HepG2 (cell line): ENCODE measurements around the gene FEM1C. TPM values are rescaled to one million over a fixed set of nuclear protein-coding genes. Genes with fewer than 3 reads are reported as not detected.

Experiments used
- ATAC-seq: fragments of 200-7000 bp; cut with Tn5 transposase; 3 replicates; pipeline ENCODE4 v1.9.1; 2020; ENCODE audit warnings: mild to moderate bottlenecking, moderate library complexity
- BruUV-seq: library from RNA; stranded (reverse); fragments of 400-500 nt; replicated peaks from 2 replicates; lab custom pipeline; 2021; lab: Mats Ljungman, UMichigan
- CTCF ChIA-PET: fragments of 300-600 bp; formaldehyde crosslinking; extraction: SDS; loops from one replicate; lab custom pipeline; 2021; ENCODE audit warnings: low total read pairs, inconsistent platforms, low intra/inter-chr PET ratio; lab: Yijun Ruan, JAX
- POLR2A ChIA-PET: fragments of 350-600 bp; sonication (Branson Sonifier 250); formaldehyde crosslinking; loops from one replicate; lab custom pipeline; 2020; ENCODE audit warnings: antibody characterized with exemption, inconsistent platforms; lab: Yijun Ruan, JAX
- DNase-seq: peaks from one replicate; pipeline ENCODE4 v3.0.0-alpha.2; 2015; ENCODE audit warnings: low spot score
- FAIRE-seq: peaks from 3 replicates; lab custom pipeline; 2011; peaks lifted over from hg19 to GRCh38; lab: Jason Lieb, UNC
- H2AFZ ChIP-seq: one replicate; pipeline ENCODE4 v1.6.1; 2011; ENCODE audit warnings: low read length, inconsistent platforms
- H3K27ac ChIP-seq: fragments of 300-600 bp; 3 replicates; pipeline ENCODE4 v1.8.0; 2011; ENCODE audit warnings: mixed run types, mild to moderate bottlenecking, mixed read lengths, low read length, inconsistent platforms; ENCODE audit not compliant: insufficient read depth; ENCODE audit errors: extremely low read length
- H3K27me3 ChIP-seq, 2 experiments: fragments of 200-600 bp in 1 of 2; 2 replicates in 1 of 2; 3 replicates in 1 of 2; pipeline versions ENCODE4 v1.6.0 to v1.8.0; 2011; ENCODE audit warnings: low read length in 2 of 2, mild to moderate bottlenecking in 2 of 2, moderate library complexity in 2 of 2, inconsistent platforms in 1 of 2; ENCODE audit not compliant: insufficient read depth in 2 of 2, control insufficient read depth in 1 of 2
- H3K36me3 ChIP-seq, 2 experiments: fragments of 200-600 bp in 1 of 2; replicated peaks in 1 of 2; 2 replicates in 1 of 2; 3 replicates in 1 of 2; pipeline versions ENCODE4 v1.5.1 to v1.8.0; 2011; ENCODE audit warnings: low read length in 2 of 2, inconsistent platforms in 1 of 2; ENCODE audit not compliant: insufficient read depth in 2 of 2, control insufficient read depth in 1 of 2
- H3K4me1 ChIP-seq: 2 replicates; pipeline ENCODE4 v1.5.1; 2012; ENCODE audit warnings: low read length, inconsistent platforms; ENCODE audit not compliant: insufficient read depth
- H3K4me2 ChIP-seq: 2 replicates; pipeline ENCODE4 v1.6.0; 2011; ENCODE audit warnings: low read depth, low read length, inconsistent platforms
- H3K4me3 ChIP-seq, 3 experiments: fragments of 200-600 bp in 1 of 3; sonication (generic), shearing (Covaris generic) in 1 of 3; replicated peaks in 1 of 3; 2 replicates each; pipeline ENCODE4 v1.5.1; 2011 to 2016; ENCODE audit warnings: low read length in 3 of 3, inconsistent platforms in 2 of 3, low read depth in 2 of 3, mild to moderate bottlenecking in 2 of 3, control low read depth in 1 of 3, mixed read lengths in 1 of 3; ENCODE audit not compliant: insufficient read depth in 1 of 3
- H3K79me2 ChIP-seq: one replicate; pipeline ENCODE4 v1.6.1; 2011; ENCODE audit warnings: low read length, inconsistent platforms; ENCODE audit not compliant: insufficient read depth
- H3K9ac ChIP-seq: 2 replicates; pipeline ENCODE4 v1.6.0; 2011; ENCODE audit warnings: mild to moderate bottlenecking, low read depth, low read length, inconsistent platforms; ENCODE audit not compliant: insufficient read depth
- H3K9me3 ChIP-seq: 2 replicates; pipeline ENCODE4 v1.5.1; 2012; ENCODE audit warnings: mild to moderate bottlenecking, low read length
- H4K20me1 ChIP-seq: 2 replicates; pipeline ENCODE4 v1.6.0; 2011; ENCODE audit warnings: inconsistent platforms, mild to moderate bottlenecking, low read length, moderate library complexity; ENCODE audit not compliant: insufficient read depth
- BRCA1 ChIP-seq: sonication (generic); formaldehyde crosslinking; IDR thresholded peaks from 2 replicates; pipeline ENCODE4 v1.4.0; 2020; ENCODE audit warnings: missing genetic modification reagents
- CHD2 ChIP-seq: IDR thresholded peaks from 2 replicates; pipeline ENCODE4 v1.6.1; 2011; ENCODE audit warnings: low read depth, low read length, improper control_type of control experiment
- HDAC2 ChIP-seq: sonication (generic); formaldehyde crosslinking; IDR thresholded peaks from 2 replicates; pipeline ENCODE4 v1.4.0; 2020; ENCODE audit warnings: missing genetic modification reagents
- IRF2 ChIP-seq: IDR thresholded peaks from 2 replicates; pipeline ENCODE4 v1.6.1; 2018; ENCODE audit warnings: missing genetic modification reagents, missing compliant biosample characterization
- PHF20 ChIP-seq: sonication (generic); formaldehyde crosslinking; IDR thresholded peaks from 2 replicates; pipeline ENCODE4 v1.5.0; 2020; ENCODE audit warnings: mild to moderate bottlenecking, missing genetic modification reagents
- PHF8 ChIP-seq: sonication (generic); formaldehyde crosslinking; IDR thresholded peaks from 2 replicates; pipeline ENCODE4 v1.5.0; 2020; ENCODE audit warnings: missing genetic modification reagents
- POGK ChIP-seq: sonication (generic); formaldehyde crosslinking; conservative IDR thresholded peaks from 2 replicates; pipeline ENCODE4 v1.8.0; 2022; ENCODE audit warnings: mild to moderate bottlenecking, moderate library complexity, missing genetic modification reagents
- SP5 ChIP-seq: IDR thresholded peaks from 2 replicates; pipeline ENCODE4 v1.6.1; 2016; ENCODE audit warnings: low read depth, borderline replicate concordance
- TBX2 ChIP-seq: sonication (generic); formaldehyde crosslinking; IDR thresholded peaks from 2 replicates; pipeline ENCODE4 v1.5.0; 2020; ENCODE audit warnings: missing genetic modification reagents, mild to moderate bottlenecking, borderline replicate concordance
- ZFAT ChIP-seq: sonication (generic); formaldehyde crosslinking; conservative IDR thresholded peaks from 2 replicates; pipeline ENCODE4 v1.8.1; 2023; ENCODE audit warnings: missing genetic modification reagents, inconsistent platforms
- ZFP82 ChIP-seq: sonication (generic); formaldehyde crosslinking; IDR thresholded peaks from 2 replicates; pipeline ENCODE4 v1.5.1; 2020; ENCODE audit warnings: mild to moderate bottlenecking, missing genetic modification reagents, borderline replicate concordance
- ZNF580 ChIP-seq: IDR thresholded peaks from 2 replicates; pipeline ENCODE4 v1.6.1; 2016; ENCODE audit warnings: low read depth, borderline replicate concordance
- ZNF761 ChIP-seq: sonication (generic); formaldehyde crosslinking; conservative IDR thresholded peaks from 2 replicates; pipeline ENCODE4 v1.4.0; 2020; ENCODE audit warnings: mild to moderate bottlenecking, missing genetic modification reagents
- ZNF781 ChIP-seq: sonication (generic); formaldehyde crosslinking; IDR thresholded peaks from 2 replicates; pipeline ENCODE4 v1.5.1; 2020; ENCODE audit warnings: borderline replicate concordance, mild to moderate bottlenecking, missing genetic modification reagents; ENCODE audit errors: not compliant biosample characterization
- WGBS: methylation state at CpG from one replicate; pipeline ENCODE4 v1.1.6; 2017; ENCODE audit warnings: low lambda C conversion rate; 5-methylcytosine and 5-hydroxymethylcytosine counted together
- in situ Hi-C: cut with HindIII; loops from 2 replicates; pipeline ENCODE4 v1.10.0; 2017; ENCODE audit warnings: low pct_unique_long_range_greater_than_20kb; ENCODE audit not compliant: extremely low pct_ligation_motif_present
- intact Hi-C: fragments of 100-400 bp; cut with micrococcal nuclease; formaldehyde crosslinking; loops from one replicate; pipeline ENCODE4 v1.10.0; 2022; ENCODE audit not compliant: unreplicated experiment
- polyA plus RNA-seq, 8 experiments: library from polyadenylated mRNA; depleted of rRNA in 3 of 8; stranded (reverse) in 7 of 8; unstranded in 1 of 8; fragments of >200 nt; fragmentation: Illumina TruSeq in 4 of 8; extraction: Trizol in 4 of 8; gene quantifications; 2 replicates each; pipeline versions ENCODE4 v1.2.1 to v1.2.3, GENCODE V29; 2011 to 2016; ENCODE audit warnings: low read depth in 4 of 8, missing spikeins in 1 of 8, mixed read lengths in 1 of 8; ENCODE audit not compliant: insufficient read depth in 1 of 8
- total RNA-seq, 5 experiments: library from RNA; depleted of rRNA; stranded (reverse); fragments of >200 nt; fragmentation: Illumina TruSeq; extraction: Trizol; gene quantifications; 2 replicates each; pipeline ENCODE4 v1.2.3, GENCODE V29; 2016; ENCODE audit warnings: low read depth in 1 of 5

The FEM1C gene
- total and polyA plus RNA-seq, 2 of the 13 experiments (the other 11 are each of a cell fraction or from before 2014, with no cell fraction given), result 5.5 to 8.3 TPM

DNA sequence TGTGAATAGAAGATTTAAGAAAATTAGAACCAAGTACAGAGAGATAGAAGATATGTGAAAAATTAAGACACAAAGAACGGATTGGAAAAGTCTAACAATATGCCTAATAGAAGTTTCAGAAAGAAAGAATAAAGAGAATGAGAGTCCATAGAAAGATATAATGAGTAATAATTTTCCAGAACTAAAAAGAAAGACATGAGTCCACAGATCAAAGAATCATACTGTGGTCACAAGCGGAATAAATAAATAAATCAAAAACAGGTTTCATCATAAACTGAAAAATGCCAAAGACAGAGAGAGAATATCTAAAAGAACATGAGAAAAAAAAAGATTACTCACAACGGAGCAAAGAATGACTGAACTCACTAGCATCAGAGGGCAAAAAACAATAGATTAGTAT lies 32.9 kb downstream of the FEM1C start:
- no peaks in the 10 kb centered on the region for H3K27me3 ChIP-seq
- no peak overlapping the region for H2AFZ ChIP-seq
- in situ Hi-C loops, result no loop called here
- TF ChIP-seq ZFAT (CRISPR knock-in tag), result no peak
- no peak for TF ChIP-seq ZNF781 (CRISPR knock-in tag)
- no peak for TF ChIP-seq PHF8 (CRISPR knock-in tag)
- no peak for TF ChIP-seq IRF2 (CRISPR knock-in tag)
- no peak for TF ChIP-seq PHF20 (CRISPR knock-in tag)
- TF ChIP-seq HDAC2, result no peak
- TF ChIP-seq CHD2, result no peak
- no peak for TF ChIP-seq BRCA1 (CRISPR knock-in tag)
- TF ChIP-seq ZFP82 (CRISPR knock-in tag), result no peak
- no peak for ATAC-seq
- 31% methylated on average over 3 of the region's 3 CpGs for WGBS
- no peak overlapping the region for H3K27ac ChIP-seq
- no peaks in the 10 kb centered on the region for H4K20me1 ChIP-seq
- no peaks in the 10 kb centered on the region for H3K4me1 ChIP-seq
- FAIRE-seq, result no peak
- H3K4me2 ChIP-seq, result no peak overlapping the region
- H3K36me3 ChIP-seq, result no peaks in the 10 kb centered on the region
- no peaks in the 10 kb centered on the region for H3K9me3 ChIP-seq
- ChIA-PET POLR2A (no interaction called here), CTCF (no interaction called here)
- DNase-seq, result no peak
- intact Hi-C loops, result no loop called here
- BruUV-seq, result no TSS peak
- H3K79me2 ChIP-seq, result no peaks in the 10 kb centered on the region
- no peak overlapping the region for H3K9ac ChIP-seq
- H3K4me3 ChIP-seq, result no peak overlapping the region

DNA sequence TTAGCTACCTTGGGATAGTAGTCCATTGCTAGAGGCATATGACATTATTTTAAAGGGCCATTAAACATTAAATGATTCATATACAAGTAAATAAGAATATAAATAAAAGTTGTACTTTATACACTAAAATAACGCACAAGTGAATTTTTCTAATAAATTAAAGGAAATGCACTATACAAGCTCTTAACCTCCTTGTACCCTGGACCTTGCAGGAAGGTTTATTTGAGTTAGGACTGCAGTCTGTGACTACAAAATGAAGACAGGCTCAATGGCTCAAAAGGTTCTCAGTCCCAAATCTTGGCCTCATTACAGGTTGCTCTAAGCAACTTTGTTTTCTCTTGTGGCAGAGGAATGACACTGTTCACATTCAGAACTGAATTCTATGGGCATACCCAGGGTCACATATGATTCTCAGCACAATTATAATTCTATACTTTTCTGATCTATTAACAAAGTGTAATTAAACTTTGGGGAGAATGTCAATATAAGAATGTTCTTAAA lies 34.4 kb downstream of the FEM1C start:
- in situ Hi-C loops, result no loop called here
- no TSS peak for BruUV-seq
- POLR2A ChIA-PET, result no interaction called here

More for the DNA sequence above, 34.4 kb downstream of the FEM1C start:
- Histone ChIP-seq H3K4me3 (no peak overlapping the region), H2AFZ (no peak overlapping the region), H3K36me3 (no peaks in the 10 kb centered on the region), H3K9me3 (no peaks in the 10 kb centered on the region), H3K27ac (no peak overlapping the region), H3K9ac (no peak overlapping the region), H3K4me1 (no peaks in the 10 kb centered on the region), H3K79me2 (no peaks in the 10 kb centered on the region), H4K20me1 (no peaks in the 10 kb centered on the region), H3K27me3 (peaks cover 0 to 3% of the 10 kb centered on the region in 2 experiments; a peak in 1 of 5 replicates), H3K4me2 (no peak overlapping the region)
- CTCF ChIA-PET, result no interaction called here
- no peak for TF ChIP-seq SP5 (CRISPR knock-in tag)
- TF ChIP-seq TBX2, result no peak
- no peak for TF ChIP-seq POGK (CRISPR knock-in tag)
- TF ChIP-seq ZNF761 (CRISPR knock-in tag), result no peak
- no peak for TF ChIP-seq ZNF580 (CRISPR knock-in tag)
- 7% methylated on average over 1 of the region's 1 CpG for WGBS
- ATAC-seq, result no peak
- DNase-seq, result no peak
- FAIRE-seq, result no peak
- intact Hi-C loops, result no loop called here
